Stomach (tissue), 9 donors: Measurements from ENCODE around the gene CMYA5. TPM values are rescaled to one million over a fixed set of nuclear protein-coding genes. Genes with fewer than 3 reads are reported as not detected.
"Not testable (repeated sequence)": the region's sequence is repeated elsewhere in the genome, so short reads cannot be mapped to it uniquely, and the experiment has no call there.

Source experiments
- DNase-seq, 2 donors: peaks; one replicate each; pipeline versions ENCODE4 v3.0.0 to v3.0.0-alpha.2; 2013 to 2019
- H3K27ac ChIP-seq, 5 donors: fragments of 200-600 bp in 4 of 5; sonication (generic) in 4 of 5; one replicate each; pipeline ENCODE4 v1.5.1; 2013 to 2019; ENCODE audit warnings: mild to moderate bottlenecking in 1 of 5, moderate library complexity in 1 of 5
- H3K27me3 ChIP-seq, 3 donors: fragments of 200-600 bp; sonication (generic); one replicate each; pipeline ENCODE4 v1.5.1; 2017 to 2019; ENCODE audit warnings: mixed run types in 1 of 3
- H3K36me3 ChIP-seq, 4 donors: fragments of 200-600 bp; sonication (generic); 1 replicate in 3 of 4; 2 replicates in 1 of 4; pipeline ENCODE4 v1.5.1; 2016 to 2019
- H3K4me1 ChIP-seq, 4 donors: fragments of 200-600 bp; sonication (generic); one replicate each; pipeline ENCODE4 v1.5.1; 2016 to 2019
- H3K4me3 ChIP-seq, 4 donors: fragments of 200-600 bp; sonication (generic) in 3 of 4; one replicate each; pipeline ENCODE4 v1.5.1; 2016 to 2019; ENCODE audit warnings: mild to moderate bottlenecking in 1 of 4
- H3K9me3 ChIP-seq, 4 donors: fragments of 200-600 bp; sonication (generic); one replicate each; pipeline ENCODE4 v1.5.1; 2016 to 2019
- EP300 ChIP-seq: sonication (generic); formaldehyde crosslinking; IDR thresholded peaks from one replicate; pipeline ENCODE4 v1.6.1; 2017; ENCODE audit warnings: antibody characterized with exemption
- POLR2A ChIP-seq, 4 donors: fragments of 450-650 bp; IDR thresholded peaks; one replicate each; pipeline ENCODE4 v1.6.1; 2016; ENCODE audit warnings: antibody characterized with exemption in 4 of 4, control low read depth in 2 of 4, mild to moderate bottlenecking in 1 of 4, moderate library complexity in 1 of 4
- POLR2AphosphoS5 ChIP-seq, 3 donors: sonication (generic); formaldehyde crosslinking; IDR thresholded peaks; one replicate each; pipeline ENCODE4 v1.6.1; 2016; ENCODE audit warnings: antibody characterized with exemption in 3 of 3
- WGBS, 5 donors: extraction: QIAGEN DNeasy Blood & Tissue Kit in 3 of 5; methylation state at CpG; one replicate each; pipeline versions ENCODE4 v1.1.5 to v1.1.7; 2013 to 2018; 5-methylcytosine and 5-hydroxymethylcytosine counted together
- intact Hi-C: fragments of 100-400 bp; cut with DNase I; formaldehyde crosslinking; loops from one replicate; pipeline ENCODE4 v1.15.1; 2023; ENCODE audit warnings: low total_unique reads
- polyA plus RNA-seq, 3 donors: library from polyadenylated mRNA; stranded (reverse); fragments of 200-250 nt; gene quantifications; one replicate each; pipeline ENCODE4 v1.2.3, GENCODE V29; 2013
- total RNA-seq, 5 donors: library from RNA; depleted of rRNA; stranded (reverse); fragments of >200 nt; gene quantifications; one replicate each; pipeline versions ENCODE4 v1.1.0 to v1.2.3, GENCODE V29; 2014 to 2016
- TF ChIP-seq, protein P1 (sequence below), 7 experiments: fragments of 450-650 bp in 4 of 7; fragments of 200-600 bp in 3 of 7; sonication (generic) in 3 of 7; IDR thresholded peaks; one replicate each; pipeline ENCODE4 v1.5.1; 2016 to 2019; ENCODE audit warnings: antibody characterized with exemption in 7 of 7, control low read depth in 2 of 7, mild to moderate bottlenecking in 1 of 7
- donor health status: healthy with polysubstance abuse.
- donor health status: Bipolar disorder and iron deficiency.
- donor health status: healthy.

The CMYA5 gene
- total and polyA plus RNA-seq, 8 donors, result under 0.01 to 13.8 (median 3.4) TPM

DNA sequence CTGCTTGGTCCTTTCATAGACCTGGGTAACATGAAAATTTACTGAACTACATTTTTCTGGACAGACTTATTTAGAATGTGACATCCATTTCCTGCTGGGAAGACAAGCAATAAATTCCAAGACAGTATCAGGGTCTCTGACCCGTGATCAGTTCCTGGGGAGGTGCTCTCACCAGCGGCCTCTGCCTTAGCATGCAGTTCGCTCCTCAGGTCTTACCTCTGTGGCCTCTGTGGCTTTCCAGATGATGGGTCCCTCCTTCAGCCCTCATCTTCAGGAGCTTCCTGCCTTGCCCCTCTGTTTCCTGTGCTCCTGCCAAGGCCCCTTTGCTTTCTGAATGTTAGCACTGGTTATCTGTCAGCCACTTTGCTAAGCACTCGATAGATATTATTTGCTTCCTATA is 66.4 kb downstream of the CMYA5 start:
- Histone ChIP-seq H3K4me1 (no peaks in the 10 kb centered on the region), H3K4me3 (no peak overlapping the region), H3K27ac (no peak overlapping the region), H3K36me3 (no peaks in the 10 kb centered on the region), H3K9me3 (no peaks in the 10 kb centered on the region), H3K27me3 (no peaks in the 10 kb centered on the region)
- DNase-seq, result no peak
- intact Hi-C loops, result no loop called here
- 57 to 77% (median 69%) methylated on average over 4 of the region's 4 CpGs for WGBS, 5 donors
- TF ChIP-seq, protein P1, sequence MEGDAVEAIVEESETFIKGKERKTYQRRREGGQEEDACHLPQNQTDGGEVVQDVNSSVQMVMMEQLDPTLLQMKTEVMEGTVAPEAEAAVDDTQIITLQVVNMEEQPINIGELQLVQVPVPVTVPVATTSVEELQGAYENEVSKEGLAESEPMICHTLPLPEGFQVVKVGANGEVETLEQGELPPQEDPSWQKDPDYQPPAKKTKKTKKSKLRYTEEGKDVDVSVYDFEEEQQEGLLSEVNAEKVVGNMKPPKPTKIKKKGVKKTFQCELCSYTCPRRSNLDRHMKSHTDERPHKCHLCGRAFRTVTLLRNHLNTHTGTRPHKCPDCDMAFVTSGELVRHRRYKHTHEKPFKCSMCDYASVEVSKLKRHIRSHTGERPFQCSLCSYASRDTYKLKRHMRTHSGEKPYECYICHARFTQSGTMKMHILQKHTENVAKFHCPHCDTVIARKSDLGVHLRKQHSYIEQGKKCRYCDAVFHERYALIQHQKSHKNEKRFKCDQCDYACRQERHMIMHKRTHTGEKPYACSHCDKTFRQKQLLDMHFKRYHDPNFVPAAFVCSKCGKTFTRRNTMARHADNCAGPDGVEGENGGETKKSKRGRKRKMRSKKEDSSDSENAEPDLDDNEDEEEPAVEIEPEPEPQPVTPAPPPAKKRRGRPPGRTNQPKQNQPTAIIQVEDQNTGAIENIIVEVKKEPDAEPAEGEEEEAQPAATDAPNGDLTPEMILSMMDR (IDR thresholded peaks at IDR 0.05), result no peak
- TF ChIP-seq POLR2A (IDR thresholded peaks at IDR 0.05), result no peak
- no peak for TF ChIP-seq EP300
- no peak for TF ChIP-seq POLR2AphosphoS5 (IDR thresholded peaks at IDR 0.05)

DNA sequence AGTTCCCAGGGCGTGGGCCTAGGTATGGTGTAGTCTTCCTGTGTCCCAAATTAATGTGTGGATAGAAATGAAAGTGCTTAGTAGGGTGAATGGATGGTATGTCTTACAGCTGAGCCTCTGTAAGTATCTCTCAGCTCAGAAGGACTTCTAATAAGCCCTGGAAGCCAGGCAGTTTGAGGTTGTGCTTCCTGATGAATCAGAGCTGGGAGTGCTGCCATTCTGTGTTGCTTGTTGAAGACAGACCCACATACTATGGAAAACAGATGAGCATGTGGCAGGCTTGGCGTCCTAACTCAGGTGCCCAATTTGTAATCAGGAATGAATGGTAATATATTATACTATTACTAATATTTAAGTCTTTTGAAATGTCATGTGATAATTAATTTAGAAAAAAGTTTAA is 69.8 kb downstream of the CMYA5 start:
- no peaks in the 10 kb centered on the region for H3K4me1 ChIP-seq
- peaks cover 0 to 24% (median 0%) of the 10 kb centered on the region in 4 donors for H3K36me3 ChIP-seq
- intact Hi-C loops, result no loop called here
- no peak overlapping the region for H3K4me3 ChIP-seq
- no peaks in the 10 kb centered on the region for H3K9me3 ChIP-seq
- 80 to 92% (median 89%) methylated on average over 2 of the region's 2 CpGs for WGBS, 5 donors
- no peak for DNase-seq
- no peak overlapping the region for H3K27ac ChIP-seq
- TF ChIP-seq EP300 (no peak), POLR2AphosphoS5 (IDR thresholded peaks at IDR 0.05) (no peak), POLR2A (IDR thresholded peaks at IDR 0.05) (no peak)
- TF ChIP-seq, protein P1 (IDR thresholded peaks at IDR 0.05), result no peak
- no peaks in the 10 kb centered on the region for H3K27me3 ChIP-seq

DNA sequence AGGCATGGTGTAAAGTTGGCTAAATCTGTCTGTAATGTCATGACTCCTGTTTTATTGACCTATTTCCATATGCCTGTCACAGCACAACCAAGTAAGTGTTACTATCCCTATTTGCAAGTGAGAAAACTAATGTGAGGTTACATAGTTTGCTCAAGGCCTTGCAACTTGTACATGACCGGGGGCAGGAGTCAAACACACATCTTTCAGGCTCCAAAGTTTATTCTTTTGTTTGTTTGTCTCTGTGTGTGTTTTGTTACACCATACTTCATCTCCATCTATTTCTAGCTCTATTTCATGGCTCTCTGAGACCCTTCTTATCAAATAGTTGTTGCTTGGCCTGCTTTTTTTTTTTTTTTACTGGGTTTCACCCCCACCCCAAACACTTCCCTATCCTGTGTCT is 70.2 kb downstream of the CMYA5 start:
- Histone ChIP-seq H3K27ac (no peak overlapping the region), H3K4me1 (no peaks in the 10 kb centered on the region), H3K9me3 (no peaks in the 10 kb centered on the region), H3K36me3 (peaks cover 0 to 24% (median 0%) of the 10 kb centered on the region in 4 donors), H3K4me3 (no peak overlapping the region), H3K27me3 (no peaks in the 10 kb centered on the region)
- TF ChIP-seq, protein P1 (IDR thresholded peaks at IDR 0.05), result no peak
- TF ChIP-seq POLR2A (IDR thresholded peaks at IDR 0.05), result no peak
- TF ChIP-seq POLR2AphosphoS5 (IDR thresholded peaks at IDR 0.05), result no peak
- no peak for TF ChIP-seq EP300
- 83 to 94% (median 94%) methylated on average over 1 of the region's 1 CpG for WGBS, 5 donors
- intact Hi-C loops, result no loop called here
- DNase-seq, result no peak

DNA sequence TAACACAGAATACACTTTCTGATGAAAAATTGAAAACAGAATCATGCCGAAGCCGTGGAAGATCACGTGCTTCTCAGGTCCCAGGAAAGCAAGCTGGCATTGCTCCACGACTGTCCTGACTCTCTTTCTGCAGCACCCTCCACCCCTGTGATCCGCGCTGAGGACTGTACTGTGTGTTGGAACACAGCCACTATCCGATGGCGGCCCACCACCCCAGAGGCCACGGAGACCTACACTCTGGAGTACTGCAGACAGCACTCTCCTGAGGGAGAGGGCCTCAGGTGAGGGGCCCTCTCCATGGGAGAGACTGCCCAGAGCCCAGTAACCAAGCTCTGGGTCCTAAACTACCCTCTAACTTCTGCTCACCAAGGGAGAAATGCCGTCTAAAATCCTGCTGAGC is 73.3 kb downstream of the CMYA5 start:
- no peak overlapping the region for H3K4me3 ChIP-seq
- no peak for TF ChIP-seq EP300
- no peak for TF ChIP-seq POLR2A (IDR thresholded peaks at IDR 0.05)
- TF ChIP-seq, protein P1 (IDR thresholded peaks at IDR 0.05), result no peak
- no peak for TF ChIP-seq POLR2AphosphoS5 (IDR thresholded peaks at IDR 0.05)
- no peak overlapping the region for H3K27ac ChIP-seq
- 85 to 94% (median 86%) methylated on average over 9 to 10 of the region's 10 CpGs for WGBS, 5 donors
- intact Hi-C loops, result no loop called here
- no peaks in the 10 kb centered on the region for H3K4me1 ChIP-seq
- peaks cover 0 to 7% (median 0%) of the 10 kb centered on the region in 4 donors for H3K9me3 ChIP-seq
- DNase-seq, result no peak
- H3K36me3 ChIP-seq, result peaks cover 0 to 26% (median 0%) of the 10 kb centered on the region in 4 donors
- H3K27me3 ChIP-seq, result no peaks in the 10 kb centered on the region

DNA sequence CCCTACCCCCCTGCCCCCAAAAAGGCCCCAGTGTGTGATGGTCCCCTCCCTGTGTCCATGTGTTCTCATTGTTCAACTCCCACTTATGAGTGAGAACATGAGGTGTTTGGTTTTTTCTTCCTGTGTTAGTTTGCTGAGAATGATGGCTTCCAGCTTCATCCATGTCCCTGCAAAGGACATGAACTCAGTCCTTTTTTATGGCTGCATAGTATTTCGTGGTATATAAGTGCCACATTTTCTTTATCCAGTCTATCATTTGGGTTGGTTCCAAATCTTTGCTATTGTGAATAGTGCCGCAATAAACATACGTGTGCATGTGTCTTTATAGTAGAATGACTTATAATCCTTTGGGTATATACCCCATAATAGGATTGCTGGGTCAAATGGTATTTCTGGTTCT is 74.5 kb downstream of the CMYA5 start:
- intact Hi-C loops, H3K4me3 ChIP-seq, H3K27ac ChIP-seq, H3K9me3 ChIP-seq, H3K27me3 ChIP-seq, DNase-seq, H3K4me1 ChIP-seq: not testable (repeated sequence)
- H3K36me3 ChIP-seq, result peaks cover 0 to 34% (median 0%) of the 10 kb centered on the region in 4 donors
- 79 to 99% (median 95%) methylated on average over 3 of the region's 3 CpGs for WGBS, 5 donors
